Stimulated activated CD8-positive, alpha-beta memory T cell treated with anti-CD3 and anti-CD28 coated beads, Interleukin-15, amount 100 ng/mL, for 1 hour (primary cell): ENCODE results near the gene ST6GALNAC4.
A peak's percentile ranks its signal among the peaks of the same experiment; 100 is the strongest.
"Not testable (repeated sequence)": the region's sequence is repeated elsewhere in the genome, so short reads cannot be mapped to it uniquely, and the experiment has no call there.

ENCODE experiments used
- DNase-seq: peaks from one replicate; pipeline ENCODE4 v3.0.0-alpha.2; 2020; ENCODE audit warnings: low read depth

ST6GALNAC4 gene

GRCh38 chr9:127870153-127870491, 46.7 kb downstream of the ST6GALNAC4 start:
- DNase-seq: not testable (repeated sequence)

GRCh38 chr9:127869310-127870152, 47.3 kb downstream of the ST6GALNAC4 start:
- peak; percentile 60 for DNase-seq

GRCh38 chr9:127868278-127868902, 48.5 kb downstream of the ST6GALNAC4 start:
- DNase-seq: no peak

GRCh38 chr9:127867356-127868277, 49.2 kb downstream of the ST6GALNAC4 start:
- DNase-seq: no peak

- DNase-seq: no peak
Observed at GRCh38 chr9:127866535-127866934, 50.3 kb downstream of the ST6GALNAC4 start.

- DNase-seq: no peak
Observed at GRCh38 chr9:127865645-127866464, 51.0 kb downstream of the ST6GALNAC4 start.

- DNase-seq: no peak
Observed at GRCh38 chr9:127863191-127863621, 53.6 kb downstream of the ST6GALNAC4 start.

GRCh38 chr9:127862075-127863011, 54.5 kb downstream of the ST6GALNAC4 start:
- DNase-seq: peak; percentile 24

- DNase-seq: no peak
Observed at GRCh38 chr9:127860779-127861178, 56.1 kb downstream of the ST6GALNAC4 start.

GRCh38 chr9:127860260-127860659, 56.6 kb downstream of the ST6GALNAC4 start:
- no peak for DNase-seq

GRCh38 chr9:127858041-127858512, 58.8 kb downstream of the ST6GALNAC4 start:
- DNase-seq: no peak
